ENCODE measurements around the gene COX7A2L.

Gene COX7A2L

GRCh38 chr2:42392191-42392590 lies 31.2 kb upstream of the COX7A2L start:
- no peak overlapping the region for H3K27ac ChIP-seq
- H3K9me3 ChIP-seq = no peaks in the 10 kb centered on the region
- peaks cover 21% of the 10 kb centered on the region for H3K27me3 ChIP-seq
- no peak overlapping the region for H3K4me3 ChIP-seq (ENCODE audit: low read depth in 1 of 2, low read length in 1 of 2)
- no peaks in the 10 kb centered on the region for H3K4me1 ChIP-seq (ENCODE audit: control insufficient read depth in 1 of 2, insufficient read depth in 1 of 2, low read depth in 1 of 2, low read length in 1 of 2)
- TF ChIP-seq CTCF (IDR thresholded peaks at IDR 0.05) = no peak
- no peaks in the 10 kb centered on the region for H3K36me3 ChIP-seq

- H3K36me3 ChIP-seq = no peaks in the 10 kb centered on the region
- TF ChIP-seq CTCF (IDR thresholded peaks at IDR 0.05) = no peak
- H3K27me3 ChIP-seq = peaks cover 11% of the 10 kb centered on the region
- H3K27ac ChIP-seq = no peak overlapping the region
- no peaks in the 10 kb centered on the region for H3K9me3 ChIP-seq
- H3K4me3 ChIP-seq (ENCODE audit: low read depth in 1 of 2, low read length in 1 of 2) = no peak overlapping the region
- H3K4me1 ChIP-seq (ENCODE audit: control insufficient read depth in 1 of 2, insufficient read depth in 1 of 2, low read depth in 1 of 2, low read length in 1 of 2) = no peaks in the 10 kb centered on the region
Measured at GRCh38 chr2:42390401-42390969, 29.5 kb upstream of the COX7A2L start.

GRCh38 chr2:42386682-42387081 lies 25.7 kb upstream of the COX7A2L start:
- H3K4me1 ChIP-seq (ENCODE audit: control insufficient read depth in 1 of 2, insufficient read depth in 1 of 2, low read depth in 1 of 2, low read length in 1 of 2) = no peaks in the 10 kb centered on the region
- no peaks in the 10 kb centered on the region for H3K36me3 ChIP-seq
- H3K27ac ChIP-seq = no peak overlapping the region
- TF ChIP-seq CTCF (IDR thresholded peaks at IDR 0.05) = no peak
- no peaks in the 10 kb centered on the region for H3K9me3 ChIP-seq
- peaks cover 18% of the 10 kb centered on the region for H3K27me3 ChIP-seq
- H3K4me3 ChIP-seq (ENCODE audit: low read depth in 1 of 2, low read length in 1 of 2) = no peak overlapping the region

GRCh38 chr2:42385225-42385624 lies 24.2 kb upstream of the COX7A2L start:
- Histone ChIP-seq H3K36me3 (no peaks in the 10 kb centered on the region), H3K9me3 (no peaks in the 10 kb centered on the region), H3K27me3 (peaks cover 24% of the 10 kb centered on the region), H3K27ac (no peak overlapping the region), H3K4me3 (ENCODE audit: low read depth in 1 of 2, low read length in 1 of 2) (no peak overlapping the region), H3K4me1 (ENCODE audit: control insufficient read depth in 1 of 2, insufficient read depth in 1 of 2, low read depth in 1 of 2, low read length in 1 of 2) (no peaks in the 10 kb centered on the region)
- no peak for TF ChIP-seq CTCF (IDR thresholded peaks at IDR 0.05)

GRCh38 chr2:42383855-42384530 lies 23.0 kb upstream of the COX7A2L start:
- Histone ChIP-seq H3K27ac (no peak overlapping the region), H3K9me3 (no peaks in the 10 kb centered on the region), H3K4me3 (ENCODE audit: low read depth in 1 of 2, low read length in 1 of 2) (no peak overlapping the region), H3K4me1 (ENCODE audit: control insufficient read depth in 1 of 2, insufficient read depth in 1 of 2, low read depth in 1 of 2, low read length in 1 of 2) (no peaks in the 10 kb centered on the region), H3K36me3 (no peaks in the 10 kb centered on the region), H3K27me3 (peaks cover 18% of the 10 kb centered on the region)
- TF ChIP-seq CTCF (IDR thresholded peaks at IDR 0.05) = no peak
